Measurements from ENCODE around the gene RALGAPA1. TPM values are rescaled to one million over a fixed set of nuclear protein-coding genes. Genes with fewer than 3 reads are reported as not detected.
"Not testable (repeated sequence)": the region's sequence is repeated elsewhere in the genome, so short reads cannot be mapped to it uniquely, and the experiment has no call there.

The RALGAPA1 gene
- total RNA-seq, 1 experiment from 2014 or later, result 15.9 TPM

- DNase-seq (ENCODE audit: low spot score), result no peak
Measured at GRCh38 chr14:35766036-35766699, 42.9 kb downstream of the RALGAPA1 start.

GRCh38 chr14:35761922-35762321 is 47.2 kb downstream of the RALGAPA1 start:
- no peak for DNase-seq (ENCODE audit: low spot score)

DNA sequence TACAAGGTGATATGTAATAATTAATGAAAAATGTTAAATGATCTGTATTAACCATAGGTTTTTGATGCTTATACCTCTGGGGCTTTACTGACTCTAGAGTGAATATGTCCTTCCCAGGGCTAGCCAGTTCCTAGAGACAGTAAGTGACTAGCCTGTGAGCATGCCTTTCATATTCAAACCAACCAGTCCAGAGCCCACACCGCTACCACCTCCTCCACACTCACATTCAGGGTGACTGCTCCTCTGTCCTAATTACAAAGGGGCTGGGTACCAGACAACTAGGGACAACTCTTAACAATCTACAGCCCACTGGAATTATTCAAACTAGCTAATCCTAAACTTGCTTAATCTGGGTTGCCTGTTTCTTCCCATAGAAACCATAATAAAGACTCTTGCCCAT is 49.0 kb downstream of the RALGAPA1 start:
- DNase-seq (ENCODE audit: low spot score), result no peak

GRCh38 chr14:35758523-35759129 is 50.5 kb downstream of the RALGAPA1 start:
- DNase-seq (ENCODE audit: low spot score), result no peak

DNA sequence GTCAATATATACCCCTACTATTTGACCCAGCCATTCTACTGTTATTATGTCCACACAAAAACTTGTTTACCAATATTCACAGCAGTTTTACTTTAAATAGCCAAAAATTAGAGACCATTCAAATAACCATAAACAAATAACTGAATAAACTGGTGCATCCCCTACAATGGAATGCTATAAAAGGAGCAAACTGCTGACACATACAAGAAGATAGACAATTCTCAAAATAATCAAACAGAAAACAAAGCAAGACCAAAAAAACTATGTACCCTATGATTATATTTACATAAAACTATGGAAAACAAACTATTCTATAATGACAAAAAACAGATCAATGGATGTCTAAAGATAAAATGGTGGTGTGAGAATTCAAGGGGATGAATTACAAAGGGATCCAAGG is 54.4 kb downstream of the RALGAPA1 start:
- DNase-seq (ENCODE audit: low spot score), result no peak

- DNase-seq (ENCODE audit: low spot score), result no peak
Measured at GRCh38 chr14:35752380-35752779, 56.7 kb downstream of the RALGAPA1 start.

DNA sequence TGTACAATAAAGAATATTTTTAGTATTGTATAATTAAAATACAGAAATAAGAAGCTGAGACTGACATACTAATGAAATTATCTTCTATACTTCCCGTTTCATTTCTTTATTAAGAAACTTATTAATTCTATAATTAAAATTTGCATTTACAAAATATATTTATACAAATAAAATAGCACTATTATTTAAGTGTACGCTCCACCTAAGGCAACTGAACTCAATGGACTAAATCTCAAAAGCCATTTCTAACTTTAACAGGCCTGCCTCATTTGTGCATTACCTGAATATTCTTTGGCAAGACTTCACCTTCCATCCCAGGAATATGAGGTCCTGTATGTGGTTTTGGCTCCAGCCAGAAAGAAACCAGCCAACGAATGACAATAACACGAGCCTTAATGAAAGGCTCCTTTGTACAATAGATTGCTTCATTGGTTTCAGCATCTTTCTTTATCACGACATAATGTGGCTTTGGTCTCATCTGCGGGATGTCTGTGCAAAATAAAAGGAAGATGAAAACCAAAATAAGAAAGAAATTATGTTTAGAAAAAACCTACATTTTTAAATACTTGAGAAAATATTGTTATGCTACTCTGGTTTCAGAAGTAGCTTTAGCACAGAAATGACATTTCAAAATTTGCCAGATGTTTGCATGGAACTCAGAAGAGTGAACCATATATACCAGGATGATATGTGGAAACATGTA is 58.7 kb downstream of the RALGAPA1 start:
- no peak for DNase-seq (ENCODE audit: low spot score)

DNA sequence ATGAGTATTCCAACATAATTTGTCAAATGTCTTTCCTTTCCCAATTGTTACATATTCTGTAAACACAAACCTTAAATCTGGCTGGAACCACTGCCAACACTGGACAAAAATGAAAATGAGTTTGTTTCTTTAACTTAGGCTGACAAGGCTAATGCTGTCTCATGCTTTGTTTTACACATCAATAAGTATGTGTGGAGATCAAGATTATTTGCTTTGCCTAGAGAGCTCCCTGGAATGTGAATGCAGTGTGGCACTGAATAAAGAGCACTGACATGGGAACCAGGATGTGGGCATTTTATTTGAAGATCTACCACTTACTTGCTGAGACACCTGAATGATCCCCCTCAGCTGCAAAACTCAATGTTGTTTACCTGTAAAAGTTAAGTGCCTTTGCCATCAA is 61.7 kb downstream of the RALGAPA1 start:
- no peak for DNase-seq (ENCODE audit: low spot score)

DNA sequence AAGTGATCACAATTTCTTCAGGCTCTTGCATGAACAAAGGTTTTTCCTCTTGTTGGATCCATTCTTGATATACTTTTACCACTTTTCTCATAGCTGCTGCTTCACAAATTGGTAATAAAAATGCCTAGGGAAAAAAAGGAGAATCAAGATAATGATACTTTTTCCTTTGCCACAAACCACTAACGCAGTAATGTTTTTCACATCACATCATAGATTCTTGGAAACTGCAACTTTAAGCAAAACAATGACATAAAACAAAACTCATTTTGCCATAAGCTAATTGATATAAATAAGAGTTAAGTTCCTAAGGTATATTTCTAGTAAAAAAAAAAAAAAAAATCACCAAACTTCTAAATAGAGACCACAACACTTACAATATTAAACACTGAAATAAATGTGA is 66.7 kb downstream of the RALGAPA1 start:
- no peak for DNase-seq (ENCODE audit: low spot score)

GRCh38 chr14:35742032-35742371 is 67.1 kb downstream of the RALGAPA1 start:
- DNase-seq (ENCODE audit: low spot score), result no peak

- no peak for DNase-seq (ENCODE audit: low spot score)
Measured at GRCh38 chr14:35741345-35742031, 67.6 kb downstream of the RALGAPA1 start.

GRCh38 chr14:35740215-35740614 is 68.9 kb downstream of the RALGAPA1 start:
- no peak for DNase-seq (ENCODE audit: low spot score)

GRCh38 chr14:35735163-35735562 is 73.9 kb downstream of the RALGAPA1 start:
- DNase-seq (ENCODE audit: low spot score), result not testable (repeated sequence)

GRCh38 chr14:35733510-35733909 is 75.6 kb downstream of the RALGAPA1 start:
- not testable (repeated sequence) for DNase-seq (ENCODE audit: low spot score)

- no peak for DNase-seq (ENCODE audit: low spot score)
Measured at GRCh38 chr14:35730871-35731270, 78.2 kb downstream of the RALGAPA1 start.

- DNase-seq (ENCODE audit: low spot score), result no peak
Measured at GRCh38 chr14:35727764-35728163, 81.3 kb downstream of the RALGAPA1 start.

GRCh38 chr14:35725930-35726329 is 83.2 kb downstream of the RALGAPA1 start:
- DNase-seq (ENCODE audit: low spot score), result no peak

DNA sequence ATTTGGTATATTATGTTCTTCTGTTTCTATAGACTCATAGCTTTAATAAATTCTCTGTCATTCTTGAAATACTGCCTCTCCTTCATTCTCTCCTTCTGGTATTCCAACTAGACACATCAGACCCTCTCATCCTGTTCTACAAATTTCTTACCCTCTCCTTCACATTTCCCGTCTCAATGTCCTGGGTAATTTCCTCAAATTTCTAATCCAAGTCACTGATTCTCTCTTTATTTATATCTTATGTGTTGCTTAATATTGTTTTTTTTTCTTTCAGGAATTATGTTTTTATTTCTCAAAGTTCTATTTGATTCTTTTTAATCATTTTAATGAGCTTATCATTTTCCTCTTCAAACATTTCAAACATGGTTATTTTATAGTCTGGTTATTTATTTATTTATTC is 94.0 kb downstream of the RALGAPA1 start:
- no peak for DNase-seq (ENCODE audit: low spot score)

- DNase-seq (ENCODE audit: low spot score), result no peak
Measured at GRCh38 chr14:35712466-35712865, 96.6 kb downstream of the RALGAPA1 start.

DNA sequence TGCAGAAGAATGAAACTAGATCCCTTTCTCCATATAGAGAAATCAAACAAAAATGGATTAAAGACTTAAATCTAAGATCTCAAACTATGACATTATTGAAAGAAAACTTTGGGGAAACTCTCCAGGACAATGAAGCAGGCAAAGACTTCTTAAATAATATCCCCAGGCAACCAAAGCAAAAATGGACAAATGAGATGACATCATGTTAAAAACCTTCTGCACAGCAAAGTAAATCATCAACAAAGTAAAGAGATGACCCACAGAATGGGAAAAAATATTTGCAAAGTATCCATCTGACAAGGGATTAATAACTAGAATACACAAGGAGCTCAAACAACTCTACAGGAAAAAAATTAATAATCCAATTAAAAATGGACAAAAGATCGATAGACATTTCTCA is 101.0 kb downstream of the RALGAPA1 start:
- DNase-seq (ENCODE audit: low spot score), result no peak

DNA sequence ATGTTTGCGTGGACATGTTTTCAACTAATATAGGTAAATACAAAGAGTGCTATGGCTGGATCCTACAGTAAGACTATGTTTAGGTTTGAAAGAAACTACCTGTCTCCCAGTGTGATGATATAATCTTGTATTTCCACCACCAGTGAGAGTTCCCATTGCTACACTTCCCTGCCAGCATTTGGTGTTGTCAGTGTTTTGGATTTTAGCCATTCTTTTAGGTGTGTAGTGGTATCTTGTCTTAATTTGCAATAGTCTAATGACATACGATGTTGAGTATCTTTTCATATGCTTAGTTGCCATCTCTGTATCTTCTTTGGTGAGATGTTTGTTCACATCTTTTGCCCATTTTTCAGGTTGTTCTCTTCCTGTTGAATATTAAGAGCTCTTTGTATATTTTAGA is 103.5 kb downstream of the RALGAPA1 start:
- no peak for DNase-seq (ENCODE audit: low spot score)

- no peak for DNase-seq (ENCODE audit: low spot score)
Measured at GRCh38 chr14:35704793-35705493, 104.2 kb downstream of the RALGAPA1 start.

All from A172 (cell line).